H1 (cell line): ENCODE results near the gene CENPP. TPM values are rescaled to one million over a fixed set of nuclear protein-coding genes. Genes with fewer than 3 reads are reported as not detected.

Source experiments
- CTCF ChIA-PET: fragments of 300-600 bp; sonication (Branson Sonifier 250); formaldehyde crosslinking; loops from one replicate; lab custom pipeline; 2021; ENCODE audit not compliant: partially characterized antibody; lab: Charles Lee
- POLR2A ChIA-PET: fragments of 300-600 bp; sonication (Branson Sonifier 250); formaldehyde crosslinking; loops from one replicate; lab custom pipeline; 2021; ENCODE audit warnings: inconsistent platforms; ENCODE audit not compliant: partially characterized antibody; lab: Charles Lee
- DNase-seq, 2 experiments: peaks; one replicate each; pipeline versions ENCODE4 v3.0.0 to v3.0.0-alpha.2; 2010 to 2022; ENCODE audit warnings: low spot score in 2 of 2, low read depth in 1 of 2, mixed read lengths in 1 of 2
- FAIRE-seq: peaks from 2 replicates; lab custom pipeline; 2011; peaks lifted over from hg19 to GRCh38; lab: Jason Lieb, UNC
- H2AFZ ChIP-seq: 2 replicates; pipeline ENCODE4 v1.8.1; 2012; ENCODE audit warnings: low read length, inconsistent platforms
- H2AK5ac ChIP-seq: 2 replicates; pipeline ENCODE4 v1.6.1; 2013; ENCODE audit warnings: low read depth, low read length
- H2BK120ac ChIP-seq: replicated peaks from 2 replicates; pipeline ENCODE3; 2013; ENCODE audit warnings: low read depth, low read length, inconsistent platforms
- H2BK12ac ChIP-seq: 2 replicates; pipeline ENCODE4 v1.6.1; 2013; ENCODE audit warnings: low read depth, low read length
- H2BK15ac ChIP-seq: 2 replicates; pipeline ENCODE4 v1.6.1; 2013; ENCODE audit warnings: low read length
- H2BK20ac ChIP-seq: 2 replicates; pipeline ENCODE4 v1.6.1; 2013; ENCODE audit warnings: low read length
- H2BK5ac ChIP-seq: 2 replicates; pipeline ENCODE4 v1.6.1; 2013; ENCODE audit warnings: low read depth, low read length
- H3K14ac ChIP-seq: 2 replicates; pipeline ENCODE4 v1.6.1; 2013; ENCODE audit warnings: inconsistent platforms; ENCODE audit not compliant: insufficient read length
- H3K18ac ChIP-seq: 2 replicates; pipeline ENCODE4 v1.6.1; 2013; ENCODE audit warnings: low read length; ENCODE audit errors: extremely low read depth
- H3K23ac ChIP-seq: 2 replicates; pipeline ENCODE4 v1.6.1; 2013; ENCODE audit warnings: inconsistent platforms; ENCODE audit not compliant: insufficient read length
- H3K23me2 ChIP-seq: 2 replicates; pipeline ENCODE4 v1.6.1; 2013; ENCODE audit warnings: low read depth, low read length
- H3K27ac ChIP-seq: 2 replicates; pipeline ENCODE4 v1.6.1; 2011; ENCODE audit warnings: low read depth, low read length, inconsistent platforms
- H3K27me3 ChIP-seq, 4 experiments: replicated peaks in 1 of 4; 1 replicate in 1 of 4; 2 replicates in 3 of 4; pipeline versions ENCODE4 v1.6.1 to v1.8.1; 2011 to 2013; ENCODE audit warnings: low read length in 3 of 4, mild to moderate bottlenecking in 3 of 4, inconsistent platforms in 2 of 4, mixed read lengths in 2 of 4, moderate library complexity in 1 of 4; ENCODE audit not compliant: control insufficient read depth in 3 of 4, insufficient read depth in 3 of 4; ENCODE audit errors: extremely low read depth in 1 of 4
- H3K36me3 ChIP-seq, 4 experiments: 2 replicates each; pipeline versions ENCODE4 v1.6.1 to v1.8.1; 2011 to 2013; ENCODE audit warnings: mild to moderate bottlenecking in 4 of 4, low read length in 3 of 4, moderate library complexity in 2 of 4, control low read depth in 1 of 4, inconsistent platforms in 1 of 4; ENCODE audit not compliant: insufficient read depth in 4 of 4, control insufficient read depth in 2 of 4
- H3K4ac ChIP-seq: replicated peaks from 2 replicates; pipeline ENCODE3; 2013; ENCODE audit warnings: low read length, low read depth, mixed read lengths, inconsistent platforms; ENCODE audit not compliant: insufficient read length
- H3K4me1 ChIP-seq, 4 experiments: replicated peaks in 1 of 4; 1 replicate in 1 of 4; 2 replicates in 3 of 4; pipeline versions ENCODE4 v1.6.1 to v1.8.1; 2011 to 2013; ENCODE audit warnings: low read length in 3 of 4, inconsistent platforms in 2 of 4, mixed read lengths in 1 of 4; ENCODE audit not compliant: insufficient read depth in 4 of 4, control insufficient read depth in 3 of 4
- H3K4me2 ChIP-seq, 2 experiments: 2 replicates each; pipeline versions ENCODE4 v1.6.1 to v1.8.1; 2011 to 2013; ENCODE audit warnings: low read depth in 2 of 2, low read length in 2 of 2, control low read depth in 1 of 2, inconsistent platforms in 1 of 2, mild to moderate bottlenecking in 1 of 2; ENCODE audit not compliant: insufficient read depth in 1 of 2
- H3K4me3 ChIP-seq, 4 experiments: fragments of 200-600, 300-600 bp in 1 of 4; sonication (generic), shearing (Covaris generic), sonication (Bioruptor Twin) in 1 of 4; 2 replicates each; pipeline versions ENCODE4 v1.5.1 to v1.8.1; 2011 to 2016; ENCODE audit warnings: low read length in 4 of 4, low read depth in 3 of 4, control low read depth in 2 of 4, inconsistent platforms in 2 of 4, mild to moderate bottlenecking in 2 of 4, mixed read lengths in 1 of 4, moderate library complexity in 1 of 4; ENCODE audit not compliant: insufficient read depth in 2 of 4; ENCODE audit errors: extremely low read depth in 1 of 4
- H3K56ac ChIP-seq: replicated peaks from 2 replicates; pipeline ENCODE3; 2013; ENCODE audit warnings: low read depth, mild to moderate bottlenecking, mixed read lengths, low read length, inconsistent platforms; ENCODE audit not compliant: insufficient read length
- H3K79me1 ChIP-seq: 2 replicates; pipeline ENCODE4 v1.6.1; 2013; ENCODE audit warnings: low read depth, low read length, control low read depth
- H3K79me2 ChIP-seq, 2 experiments: 2 replicates each; pipeline versions ENCODE4 v1.6.1 to v1.8.1; 2012 to 2013; ENCODE audit warnings: low read length in 2 of 2, mild to moderate bottlenecking in 2 of 2, inconsistent platforms in 1 of 2; ENCODE audit not compliant: insufficient read depth in 2 of 2, control insufficient read depth in 1 of 2
- H3K9ac ChIP-seq, 4 experiments: replicated peaks in 1 of 4; 1 replicate in 1 of 4; 2 replicates in 3 of 4; pipeline versions ENCODE4 v1.6.1 to v1.8.1; 2011 to 2013; ENCODE audit warnings: low read depth in 3 of 4, low read length in 3 of 4, control low read depth in 2 of 4, mild to moderate bottlenecking in 2 of 4, moderate library complexity in 2 of 4, inconsistent platforms in 1 of 4; ENCODE audit errors: extremely low read depth in 1 of 4
- H3K9me3 ChIP-seq, 2 experiments: 2 replicates each; pipeline versions ENCODE4 v1.6.1 to v1.8.1; 2012 to 2013; ENCODE audit warnings: mild to moderate bottlenecking in 2 of 2, moderate library complexity in 2 of 2, control low read depth in 1 of 2, inconsistent platforms in 1 of 2, low read depth in 1 of 2, low read length in 1 of 2, mixed read lengths in 1 of 2; ENCODE audit not compliant: insufficient read depth in 2 of 2
- H4K20me1 ChIP-seq, 2 experiments: replicated peaks in 1 of 2; 2 replicates each; pipeline versions ENCODE3 to v1.8.1; 2011 to 2013; ENCODE audit warnings: inconsistent platforms in 2 of 2, low read length in 2 of 2, mild to moderate bottlenecking in 1 of 2; ENCODE audit not compliant: insufficient read depth in 2 of 2, control insufficient read depth in 1 of 2
- H4K5ac ChIP-seq: 2 replicates; pipeline ENCODE4 v1.6.1; 2013; ENCODE audit warnings: low read length, low read depth, mixed read lengths, inconsistent platforms; ENCODE audit not compliant: insufficient read length
- H4K8ac ChIP-seq: 2 replicates; pipeline ENCODE4 v1.8.0; 2013; ENCODE audit warnings: mild to moderate bottlenecking, moderate library complexity, low read length, inconsistent platforms; ENCODE audit not compliant: insufficient read depth; ENCODE audit errors: extremely low read depth
- H4K91ac ChIP-seq: replicated peaks from 2 replicates; pipeline ENCODE3; 2013; ENCODE audit warnings: low read length, mixed read lengths, inconsistent platforms; ENCODE audit not compliant: insufficient read length
- EP300 ChIP-seq, 2 experiments: IDR thresholded peaks; 1 replicate in 1 of 2; 2 replicates in 1 of 2; pipeline ENCODE4 v1.6.1; 2011 to 2012; ENCODE audit warnings: low read depth in 2 of 2, low read length in 2 of 2, mild to moderate bottlenecking in 2 of 2, borderline replicate concordance in 1 of 2, inconsistent platforms in 1 of 2, moderate library complexity in 1 of 2
- EZH2 ChIP-seq: fragments of 200-600 bp; sonication (generic); IDR thresholded peaks from 2 replicates; pipeline ENCODE4 v1.7.1; 2012; ENCODE audit warnings: low read depth, mild to moderate bottlenecking, moderate library complexity, low read length, inconsistent platforms; ENCODE audit not compliant: severe bottlenecking
- GTF2F1 ChIP-seq: IDR thresholded peaks from 2 replicates; pipeline ENCODE4 v1.6.1; 2012; ENCODE audit warnings: low read depth, low read length, improper control_type of control experiment, borderline replicate concordance
- KDM4A ChIP-seq: IDR thresholded peaks from one replicate; pipeline ENCODE4 v1.7.1; 2012; ENCODE audit warnings: low read depth, mild to moderate bottlenecking, moderate library complexity, low read length, inconsistent platforms; ENCODE audit not compliant: severe bottlenecking
- NRF1 ChIP-seq: IDR thresholded peaks from 2 replicates; pipeline ENCODE4 v1.6.1; 2011; ENCODE audit warnings: mild to moderate bottlenecking, low read depth, low read length, improper control_type of control experiment
- RBBP5 ChIP-seq: IDR thresholded peaks from 2 replicates; pipeline ENCODE4 v1.7.1; 2012; ENCODE audit warnings: low read depth, mild to moderate bottlenecking, inconsistent platforms, low read length, moderate library complexity, borderline replicate concordance
- SUZ12 ChIP-seq: fragments of 200-600 bp; sonication (generic); IDR thresholded peaks from 2 replicates; pipeline ENCODE4 v1.6.1; 2012; ENCODE audit warnings: mild to moderate bottlenecking, inconsistent platforms, low read length, moderate library complexity, mixed read lengths
- TAF1 ChIP-seq: IDR thresholded peaks from 2 replicates; pipeline ENCODE4 v1.6.1; 2011; ENCODE audit warnings: mild to moderate bottlenecking, low read depth, low read length
- TBP ChIP-seq: IDR thresholded peaks from 2 replicates; pipeline ENCODE4 v1.6.1; 2011; ENCODE audit warnings: low read depth, low read length, improper control_type of control experiment
- WGBS, 2 experiments: shearing (Covaris generic) in 1 of 2; methylation state at CpG; one replicate each; pipeline versions ENCODE4 v1.1.6 to v1.1.7; 2013 to 2015; ENCODE audit warnings: low lambda C conversion rate in 2 of 2, mixed read lengths in 2 of 2, inconsistent platforms in 1 of 2, low coverage in 1 of 2, missing lambda C conversion rate in 1 of 2; ENCODE audit not compliant: insufficient replicate concordance in 2 of 2, insufficient coverage in 1 of 2, insufficient read length in 1 of 2; ENCODE audit errors: extremely low coverage in 1 of 2, missing lambda C conversion rate in 1 of 2; 5-methylcytosine and 5-hydroxymethylcytosine counted together
- polyA plus RNA-seq, 7 experiments: library from polyadenylated mRNA; depleted of rRNA in 3 of 7; stranded (reverse) in 5 of 7; unstranded in 2 of 7; fragments of >200 nt in 5 of 7; fragments of 200-250 nt in 2 of 7; gene quantifications; 1 replicate in 5 of 7; 2 replicates in 1 of 7; 4 replicates in 1 of 7; pipeline versions ENCODE4 v1.2.1 to v1.2.3, GENCODE V29; 2011 to 2013; ENCODE audit warnings: missing spikeins in 2 of 7, mixed read lengths in 2 of 7
- total RNA-seq: library from RNA; stranded (reverse); fragmentation: NEBNext Ultra II Directional; extraction: Animal tissue kit (Norgen Biotek cat#: 25700); gene quantifications from 2 replicates; pipeline ENCODE4 v1.2.1, GENCODE V29; 2021
- TF ChIP-seq, protein P1 (sequence below): IDR thresholded peaks from 2 replicates; pipeline ENCODE4 v1.6.1; 2012; ENCODE audit warnings: inconsistent platforms
- TF ChIP-seq, protein P2 (sequence below): IDR thresholded peaks from 2 replicates; pipeline ENCODE4 v1.6.1; 2011; ENCODE audit warnings: low read depth, mild to moderate bottlenecking, low read length; ENCODE audit not compliant: insufficient read depth
- TF ChIP-seq, protein P3 (sequence below): IDR thresholded peaks from 2 replicates; pipeline ENCODE4 v1.6.1; 2012; ENCODE audit warnings: inconsistent platforms

The CENPP gene
- total and polyA plus RNA-seq, 2 of the 8 experiments (the other 6 are each of a cell fraction or from before 2014, with no cell fraction given): 2.7 to 10.8 TPM

DNA sequence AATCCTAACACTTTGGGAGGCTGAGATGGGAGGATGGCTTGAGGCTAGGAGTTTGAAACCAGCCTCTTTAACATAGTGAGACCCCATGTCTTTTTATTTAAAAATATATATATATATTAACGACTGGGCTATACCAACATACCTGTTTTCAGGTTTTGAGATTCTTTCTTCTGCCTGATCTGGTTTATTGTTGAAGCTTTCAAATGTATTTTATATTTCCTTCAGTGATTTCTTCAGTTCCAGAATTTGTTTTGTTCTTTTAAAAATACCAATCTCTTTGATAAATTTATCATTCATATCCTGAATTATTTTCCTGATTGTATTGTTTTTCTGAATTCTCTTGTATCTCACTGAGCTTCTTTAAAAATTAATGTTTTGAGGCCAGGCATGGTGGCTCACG, 47.4 kb downstream of the CENPP start:
- H2BK15ac ChIP-seq: no peak overlapping the region
- no peaks in the 10 kb centered on the region for H3K79me1 ChIP-seq
- H2AFZ ChIP-seq: no peak overlapping the region
- H3K4me3 ChIP-seq: no peak overlapping the region
- H2BK5ac ChIP-seq: no peak overlapping the region
- no peaks in the 10 kb centered on the region for H3K36me3 ChIP-seq
- FAIRE-seq: no peak
- H3K9ac ChIP-seq: no peak overlapping the region
- H3K4me1 ChIP-seq: 0 out of 7 replicates have a peak, but pooled peaks cover 0 to 5% (median 0%) of the 10 kb centered on the region in 4 experiments
- H3K9me3 ChIP-seq: no peaks in the 10 kb centered on the region
- DNase-seq: no peak
- H3K4me2 ChIP-seq: no peak overlapping the region
- H4K8ac ChIP-seq: no peak overlapping the region
- no peak overlapping the region for H3K23ac ChIP-seq
- H3K18ac ChIP-seq: no peak overlapping the region
- H3K79me2 ChIP-seq: no peaks in the 10 kb centered on the region
- no peak overlapping the region for H3K14ac ChIP-seq
- ChIA-PET POLR2A (no interaction called here), CTCF (no interaction called here)
- no peak overlapping the region for H4K91ac ChIP-seq
- no peak overlapping the region for H3K4ac ChIP-seq
- WGBS, 2 experiments: 97% methylated on average over 2 of the region's 2 CpGs; no CpG with 5 or more reads in 1 of the 2 experiments
- H2AK5ac ChIP-seq: no peak overlapping the region
- H3K23me2 ChIP-seq: no peaks in the 10 kb centered on the region
- no peak overlapping the region for H2BK120ac ChIP-seq
- no peak overlapping the region for H3K56ac ChIP-seq
- no peak overlapping the region for H3K27ac ChIP-seq
- no peak overlapping the region for H2BK12ac ChIP-seq
- no peaks in the 10 kb centered on the region for H3K27me3 ChIP-seq
- no peak overlapping the region for H2BK20ac ChIP-seq
- no peaks in the 10 kb centered on the region for H4K20me1 ChIP-seq
- H4K5ac ChIP-seq: no peak overlapping the region
- TF ChIP-seq EP300 (IDR thresholded peaks at IDR 0.05; ENCODE audit: borderline replicate concordance in 1 of 2, low read depth in 2 of 2, low read length in 2 of 2) (no peak), TAF1 (no peak), NRF1 (no peak), KDM4A (no peak), RBBP5 (no peak), SUZ12 (no peak), GTF2F1 (no peak), EZH2 (no peak), TBP (no peak)
- TF ChIP-seq, protein P1, sequence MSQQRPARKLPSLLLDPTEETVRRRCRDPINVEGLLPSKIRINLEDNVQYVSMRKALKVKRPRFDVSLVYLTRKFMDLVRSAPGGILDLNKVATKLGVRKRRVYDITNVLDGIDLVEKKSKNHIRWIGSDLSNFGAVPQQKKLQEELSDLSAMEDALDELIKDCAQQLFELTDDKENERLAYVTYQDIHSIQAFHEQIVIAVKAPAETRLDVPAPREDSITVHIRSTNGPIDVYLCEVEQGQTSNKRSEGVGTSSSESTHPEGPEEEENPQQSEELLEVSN: no peak
- TF ChIP-seq, protein P2, sequence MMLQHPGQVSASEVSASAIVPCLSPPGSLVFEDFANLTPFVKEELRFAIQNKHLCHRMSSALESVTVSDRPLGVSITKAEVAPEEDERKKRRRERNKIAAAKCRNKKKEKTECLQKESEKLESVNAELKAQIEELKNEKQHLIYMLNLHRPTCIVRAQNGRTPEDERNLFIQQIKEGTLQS: no peak
- TF ChIP-seq, protein P3, sequence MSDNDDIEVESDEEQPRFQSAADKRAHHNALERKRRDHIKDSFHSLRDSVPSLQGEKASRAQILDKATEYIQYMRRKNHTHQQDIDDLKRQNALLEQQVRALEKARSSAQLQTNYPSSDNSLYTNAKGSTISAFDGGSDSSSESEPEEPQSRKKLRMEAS: no peak
